ENCODE results near the gene KCNT1. TPM values are rescaled to one million over a fixed set of nuclear protein-coding genes. Genes with fewer than 3 reads are reported as not detected.

Gene KCNT1
- polyA plus RNA-seq, 1 donor (not counting 4 experiments of a cell fraction or from before 2014, with no cell fraction given) = not detected

DNA sequence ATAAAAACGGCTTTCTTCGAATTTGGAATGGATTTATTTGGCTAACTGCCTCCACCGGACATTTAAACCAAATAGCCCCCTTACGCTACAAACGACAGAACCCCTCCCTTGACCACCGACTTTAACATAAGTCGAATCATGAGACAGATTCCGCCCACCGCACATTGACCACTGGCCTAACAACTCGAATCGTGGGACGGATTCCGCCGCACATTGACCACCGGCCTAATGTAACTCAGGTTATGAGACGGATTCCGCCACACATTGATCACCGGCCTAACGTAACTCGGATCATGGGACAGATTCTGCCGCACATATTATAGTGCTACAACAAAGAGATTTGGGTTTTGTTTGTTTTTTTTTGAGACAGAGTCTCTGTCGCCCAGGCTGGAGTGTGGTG lies 41.6 kb upstream of the KCNT1 start:
- no peaks in the 10 kb centered on the region for H3K27me3 ChIP-seq (ENCODE audit: control insufficient read depth, extremely low read depth, insufficient read depth, low read length)
- no peaks in the 10 kb centered on the region for H3K79me2 ChIP-seq (ENCODE audit: control insufficient read depth, insufficient read depth, low read length)
- no peak overlapping the region for H3K4me2 ChIP-seq (ENCODE audit: control insufficient read depth, extremely low read depth, insufficient read depth, low read depth, low read length)
- TF ChIP-seq EZH2 (IDR thresholded peaks at IDR 0.05; ENCODE audit: low read length) (no peak), CTCF (optimal IDR thresholded peaks at IDR 0.05 in 1 of 3, IDR thresholded peaks at IDR 0.05 in 1 of 3, conservative IDR thresholded peaks at IDR 0.05 in 1 of 3; ENCODE audit: extremely low read depth in 1 of 3, insufficient read depth in 2 of 3, low read length in 3 of 3) (no peak)
- no peaks in the 10 kb centered on the region for H3K36me3 ChIP-seq (ENCODE audit: control insufficient read depth in 2 of 2, extremely low read depth in 1 of 2, insufficient read depth in 2 of 2, low read length in 2 of 2)
- H3K27ac ChIP-seq (ENCODE audit: control insufficient read depth, insufficient read depth, low read length) = no peak overlapping the region
- no peak overlapping the region for H3K9ac ChIP-seq (ENCODE audit: control insufficient read depth, extremely low read depth, insufficient read depth, low read length)
- no peaks in the 10 kb centered on the region for H3K4me1 ChIP-seq (ENCODE audit: control insufficient read depth, extremely low read depth, insufficient read depth, low read length)
- H2AFZ ChIP-seq (ENCODE audit: control insufficient read depth, low read length) = no peak overlapping the region
- DNase-seq (ENCODE audit: low read depth, low spot score) = no peak
- H3K9me1 ChIP-seq (ENCODE audit: control insufficient read depth, extremely low read depth, insufficient read depth, low read length) = no peaks in the 10 kb centered on the region
- no peak overlapping the region for H3K4me3 ChIP-seq (ENCODE audit: control insufficient read depth in 2 of 3, extremely low read depth in 1 of 3, insufficient read depth in 2 of 3, low read depth in 1 of 3, low read length in 3 of 3)
- H4K20me1 ChIP-seq (ENCODE audit: control insufficient read depth, extremely low read depth, insufficient read depth, low read length) = no peaks in the 10 kb centered on the region
- dilution Hi-C loops (cut with MboI; ENCODE audit: extremely low pct_ligation_motif_present, low sequenced_read_pairs) = no loop called here
- FAIRE-seq = no peak
- no peaks in the 10 kb centered on the region for H3K9me3 ChIP-seq (ENCODE audit: control insufficient read depth, low read depth, low read length)

DNA sequence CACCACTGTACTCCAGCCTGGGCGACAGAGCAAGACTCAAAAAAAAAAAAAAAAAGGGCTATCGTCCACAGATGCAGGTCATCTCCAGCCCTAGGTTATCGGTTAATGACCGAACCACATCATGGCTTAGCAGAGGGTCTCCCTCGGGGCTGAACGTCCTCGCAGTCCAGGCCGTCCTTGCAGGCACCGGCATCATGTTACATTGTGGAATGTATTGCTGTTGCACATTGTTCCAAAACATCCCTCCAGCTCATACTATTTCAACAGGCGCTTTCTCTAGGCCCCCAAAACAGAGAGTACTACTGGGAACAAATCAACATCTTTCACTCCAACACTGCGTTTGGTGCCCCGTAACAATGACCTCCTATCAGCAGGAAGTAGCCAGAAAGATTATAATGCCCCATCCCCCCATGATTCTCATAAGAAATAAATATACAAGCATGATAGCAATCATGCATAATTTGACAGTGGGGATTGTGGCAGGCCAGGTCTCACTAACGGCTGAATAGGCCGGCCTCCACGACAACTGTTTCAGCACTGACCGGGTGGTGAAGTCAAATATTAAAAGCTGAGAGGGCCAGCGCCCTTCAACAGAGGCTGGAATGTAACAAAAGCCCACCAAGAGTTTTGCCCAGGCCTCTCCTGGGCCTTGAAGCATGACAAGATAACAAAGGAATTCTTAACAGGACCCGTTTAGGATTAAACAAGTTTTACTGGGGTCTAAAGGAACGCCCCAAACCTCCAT lies 40.0 kb upstream of the KCNT1 start:
- Histone ChIP-seq H3K27ac (ENCODE audit: control insufficient read depth, insufficient read depth, low read length) (no peak overlapping the region), H3K79me2 (ENCODE audit: control insufficient read depth, insufficient read depth, low read length) (no peaks in the 10 kb centered on the region), H3K9me1 (ENCODE audit: control insufficient read depth, extremely low read depth, insufficient read depth, low read length) (no peaks in the 10 kb centered on the region), H3K4me3 (ENCODE audit: control insufficient read depth in 2 of 3, extremely low read depth in 1 of 3, insufficient read depth in 2 of 3, low read depth in 1 of 3, low read length in 3 of 3) (no peak overlapping the region), H3K9me3 (ENCODE audit: control insufficient read depth, low read depth, low read length) (no peaks in the 10 kb centered on the region), H2AFZ (ENCODE audit: control insufficient read depth, low read length) (no peak overlapping the region), H3K36me3 (ENCODE audit: control insufficient read depth in 2 of 2, extremely low read depth in 1 of 2, insufficient read depth in 2 of 2, low read length in 2 of 2) (no peaks in the 10 kb centered on the region), H3K9ac (ENCODE audit: control insufficient read depth, extremely low read depth, insufficient read depth, low read length) (no peak overlapping the region), H4K20me1 (ENCODE audit: control insufficient read depth, extremely low read depth, insufficient read depth, low read length) (no peaks in the 10 kb centered on the region), H3K4me2 (ENCODE audit: control insufficient read depth, extremely low read depth, insufficient read depth, low read depth, low read length) (no peak overlapping the region), H3K27me3 (ENCODE audit: control insufficient read depth, extremely low read depth, insufficient read depth, low read length) (no peaks in the 10 kb centered on the region), H3K4me1 (ENCODE audit: control insufficient read depth, extremely low read depth, insufficient read depth, low read length) (no peaks in the 10 kb centered on the region)
- no peak for DNase-seq (ENCODE audit: low read depth, low spot score)
- dilution Hi-C loops (cut with MboI; ENCODE audit: extremely low pct_ligation_motif_present, low sequenced_read_pairs) = no loop called here
- no peak for TF ChIP-seq EZH2 (IDR thresholded peaks at IDR 0.05; ENCODE audit: low read length)
- no peak for TF ChIP-seq CTCF (optimal IDR thresholded peaks at IDR 0.05 in 1 of 3, IDR thresholded peaks at IDR 0.05 in 1 of 3, conservative IDR thresholded peaks at IDR 0.05 in 1 of 3; ENCODE audit: extremely low read depth in 1 of 3, insufficient read depth in 2 of 3, low read length in 3 of 3)
- FAIRE-seq = no peak

All from keratinocyte (primary cell).